KG1 (cell line): Measurements from ENCODE around the gene EFCC1.

Source experiments
- DNase-seq: peaks from one replicate; lab custom pipeline; 2025; lab: John Stamatoyannopoulos, UW

EFCC1 gene

GRCh38 chr3:129032716-129033115 lies 31.6 kb downstream of the EFCC1 start:
- DNase-seq: no peak

- DNase-seq: no peak
Observed at GRCh38 chr3:129033151-129033550, 32.0 kb downstream of the EFCC1 start.

- DNase-seq: no peak
Observed at GRCh38 chr3:129033633-129034321, 32.7 kb downstream of the EFCC1 start.

GRCh38 chr3:129034642-129035041 lies 33.5 kb downstream of the EFCC1 start:
- no peak for DNase-seq

- DNase-seq: no peak
Observed at GRCh38 chr3:129035360-129036221, 34.5 kb downstream of the EFCC1 start.

- DNase-seq: no peak
Observed at GRCh38 chr3:129036222-129037092, 35.4 kb downstream of the EFCC1 start.

- DNase-seq: no peak
Observed at GRCh38 chr3:129037093-129037419, 36.0 kb downstream of the EFCC1 start.

GRCh38 chr3:129038121-129038855 lies 37.2 kb downstream of the EFCC1 start:
- no peak for DNase-seq

GRCh38 chr3:129039271-129040038 lies 38.4 kb downstream of the EFCC1 start:
- DNase-seq: no peak

GRCh38 chr3:129040039-129040336 lies 38.9 kb downstream of the EFCC1 start:
- no peak for DNase-seq

GRCh38 chr3:129040579-129041300 lies 39.6 kb downstream of the EFCC1 start:
- DNase-seq: no peak

GRCh38 chr3:129045675-129046036 lies 44.6 kb downstream of the EFCC1 start:
- DNase-seq: no peak

GRCh38 chr3:129046037-129046731 lies 45.1 kb downstream of the EFCC1 start:
- no peak for DNase-seq

GRCh38 chr3:129046732-129047552 lies 45.8 kb downstream of the EFCC1 start:
- DNase-seq: no peak

- no peak for DNase-seq
Observed at GRCh38 chr3:129047553-129047839, 46.4 kb downstream of the EFCC1 start.

- DNase-seq: no peak
Observed at GRCh38 chr3:129050556-129051295, 49.6 kb downstream of the EFCC1 start.

- DNase-seq: no peak
Observed at GRCh38 chr3:129051871-129052340, 50.8 kb downstream of the EFCC1 start.

GRCh38 chr3:129052675-129053074 lies 51.6 kb downstream of the EFCC1 start:
- DNase-seq: no peak
